HCT116 (cell line): ENCODE results near the gene SERPING1. TPM values are rescaled to one million over a fixed set of nuclear protein-coding genes. Genes with fewer than 3 reads are reported as not detected.

ENCODE experiments used
- ATAC-seq: fragments of 200-7000 bp; cut with Tn5 transposase; 2 replicates; pipeline ENCODE4 v1.9.1; 2020; ENCODE audit warnings: mild to moderate bottlenecking, moderate library complexity
- BruUV-seq: library from RNA; stranded (reverse); fragments of 400-500 nt; replicated peaks from 2 replicates; lab custom pipeline; 2021; lab: Mats Ljungman, UMichigan
- CTCF ChIA-PET: fragments of 300-600 bp; sonication (Branson Sonifier 250); formaldehyde crosslinking; loops from one replicate; lab custom pipeline; 2021; ENCODE audit warnings: antibody characterized with exemption; lab: Charles Lee
- POLR2A ChIA-PET: fragments of 300-600, 350-600 bp; sonication (Branson Sonifier 250); formaldehyde crosslinking; loops from one replicate; lab custom pipeline; 2021; ENCODE audit warnings: antibody characterized with exemption; lab: Charles Lee
- RAD21 ChIA-PET, 2 experiments: fragments of 300-600 bp; sonication (Branson Sonifier 250); formaldehyde crosslinking; loops; one replicate each; lab custom pipeline; 2023; ENCODE audit warnings: low total read pairs in 2 of 2; ENCODE audit not compliant: uncharacterized antibody in 2 of 2, unreplicated experiment in 2 of 2, low non-redundant PET in 1 of 2; lab: Charles Lee
- DNase-seq: peaks from one replicate; pipeline ENCODE4 v3.0.0-alpha.2; 2010; ENCODE audit warnings: low read depth, low spot score
- H2AFZ ChIP-seq: fragments of 200-600 bp; shearing (Covaris generic), sonication (generic); 2 replicates; pipeline ENCODE4 v1.6.1; 2017; ENCODE audit warnings: low read depth, mixed run types, mixed read lengths, antibody characterized with exemption, low read length; ENCODE audit not compliant: poor library complexity, severe bottlenecking
- H3K27ac ChIP-seq: 2 replicates; pipeline ENCODE4 v1.5.1; 2012; ENCODE audit warnings: low read depth, low read length
- H3K27me3 ChIP-seq: fragments of 200-600 bp; sonication (generic); 2 replicates; pipeline ENCODE4 v1.6.1; 2016; ENCODE audit warnings: mixed run types, low read length, mixed read lengths; ENCODE audit not compliant: insufficient read depth
- H3K36me3 ChIP-seq, 2 experiments: fragments of 200-500 bp in 1 of 2; fragments of 200-600 bp in 1 of 2; sonication (Bioruptor generic) in 1 of 2; sonication (generic) in 1 of 2; 2 replicates each; pipeline versions ENCODE4 v1.5.1 to v1.6.1; 2014 to 2016; ENCODE audit warnings: low read length in 2 of 2, inconsistent platforms in 1 of 2, mixed read lengths in 1 of 2, mixed run types in 1 of 2; ENCODE audit not compliant: insufficient read depth in 2 of 2, control insufficient read depth in 1 of 2
- H3K4me1 ChIP-seq, 2 experiments: fragments of 200-600 bp in 1 of 2; sonication (generic) in 1 of 2; 2 replicates each; pipeline versions ENCODE4 v1.5.1 to v1.6.1; 2012 to 2017; ENCODE audit warnings: low read length in 2 of 2, inconsistent platforms in 1 of 2, mild to moderate bottlenecking in 1 of 2, mixed read lengths in 1 of 2, mixed run types in 1 of 2, moderate library complexity in 1 of 2; ENCODE audit not compliant: insufficient read depth in 2 of 2, control insufficient read depth in 1 of 2
- H3K4me2 ChIP-seq: fragments of 200-600 bp; sonication (generic); 2 replicates; pipeline ENCODE4 v1.6.1; 2017; ENCODE audit warnings: mixed run types, low read length, mixed read lengths
- H3K4me3 ChIP-seq, 2 experiments: fragments of 200-600 bp in 1 of 2; sonication (generic) in 1 of 2; replicated peaks in 1 of 2; 2 replicates each; pipeline ENCODE4 v1.5.1; 2011 to 2016; ENCODE audit warnings: low read length in 2 of 2, control low read depth in 1 of 2, low read depth in 1 of 2, mild to moderate bottlenecking in 1 of 2, mixed read lengths in 1 of 2, mixed run types in 1 of 2
- H3K79me2 ChIP-seq: fragments of 200-600 bp; sonication (generic); 2 replicates; pipeline ENCODE4 v1.6.1; 2017; ENCODE audit warnings: mild to moderate bottlenecking, mixed run types, low read length, moderate library complexity, mixed read lengths; ENCODE audit not compliant: insufficient read depth
- H3K9ac ChIP-seq: fragments of 200-600 bp; sonication (generic); 2 replicates; pipeline ENCODE4 v1.6.1; 2016; ENCODE audit warnings: low read length, mixed read lengths
- H3K9me2 ChIP-seq: fragments of 200-600 bp; sonication (generic), shearing (Covaris generic); 2 replicates; pipeline ENCODE4 v1.6.1; 2017; ENCODE audit warnings: mixed run types, mild to moderate bottlenecking, moderate library complexity; ENCODE audit not compliant: insufficient read depth
- H3K9me3 ChIP-seq, 2 experiments: fragments of 200-500 bp in 1 of 2; fragments of 200-600 bp in 1 of 2; sonication (Bioruptor generic) in 1 of 2; sonication (generic) in 1 of 2; 2 replicates each; pipeline ENCODE4 v1.6.1; 2014 to 2017; ENCODE audit warnings: low read length in 2 of 2, mixed read lengths in 2 of 2, inconsistent platforms in 1 of 2, low read depth in 1 of 2, mild to moderate bottlenecking in 1 of 2, mixed run types in 1 of 2, moderate library complexity in 1 of 2; ENCODE audit not compliant: control insufficient read depth in 1 of 2, insufficient read depth in 1 of 2
- H4K20me1 ChIP-seq: fragments of 200-600 bp; sonication (generic), shearing (Covaris generic); 2 replicates; pipeline ENCODE4 v1.6.1; 2017; ENCODE audit warnings: mixed run types, mild to moderate bottlenecking, moderate library complexity; ENCODE audit not compliant: insufficient read depth
- CBX3 ChIP-seq: IDR thresholded peaks from 2 replicates; pipeline ENCODE4 v1.6.1; 2012; ENCODE audit warnings: low read depth
- CEBPB ChIP-seq: IDR thresholded peaks from 2 replicates; pipeline ENCODE4 v1.6.1; 2012; ENCODE audit warnings: low read depth
- EGR1 ChIP-seq: IDR thresholded peaks from 2 replicates; pipeline ENCODE4 v1.6.1; 2012; ENCODE audit warnings: low read depth
- ELF1 ChIP-seq: IDR thresholded peaks from 2 replicates; pipeline ENCODE4 v1.6.1; 2012; ENCODE audit warnings: low read depth, borderline replicate concordance
- EZH2 ChIP-seq: fragments of 200-600 bp; sonication (generic); IDR thresholded peaks from 2 replicates; pipeline ENCODE4 v1.6.1; 2017; ENCODE audit warnings: antibody characterized with exemption, mixed run types
- EZH2phosphoT487 ChIP-seq: fragments of 200-600 bp; IDR thresholded peaks from 2 replicates; pipeline ENCODE4 v1.6.1; 2018; ENCODE audit warnings: antibody characterized with exemption, borderline replicate concordance
- FOSL1 ChIP-seq: IDR thresholded peaks from 2 replicates; pipeline ENCODE4 v1.6.1; 2012; ENCODE audit warnings: low read depth
- JUND ChIP-seq: IDR thresholded peaks from 2 replicates; pipeline ENCODE4 v1.6.1; 2012
- POLR2A ChIP-seq: IDR thresholded peaks from 2 replicates; pipeline ENCODE4 v1.7.0; 2011; ENCODE audit warnings: borderline replicate concordance; ENCODE audit not compliant: insufficient read depth, insufficient read length; ENCODE audit errors: extremely low read depth
- POLR2AphosphoS5 ChIP-seq: IDR thresholded peaks from 2 replicates; pipeline ENCODE4 v1.6.1; 2011; ENCODE audit warnings: mild to moderate bottlenecking, low read depth, low read length, moderate library complexity
- SIN3A ChIP-seq: IDR thresholded peaks from 2 replicates; pipeline ENCODE4 v1.6.1; 2012; ENCODE audit warnings: low read depth
- YY1 ChIP-seq: IDR thresholded peaks from 2 replicates; pipeline ENCODE4 v1.6.1; 2011; ENCODE audit warnings: low read length, low read depth, moderate library complexity, mild to moderate bottlenecking; ENCODE audit not compliant: insufficient replicate concordance; ENCODE audit errors: extremely low read depth
- intact Hi-C: fragments of 100-400 bp; cut with micrococcal nuclease; formaldehyde crosslinking; loops from 2 replicates; pipeline ENCODE4 v1.10.0; 2022
- total RNA-seq: library from RNA; stranded (reverse); gene quantifications from one replicate; pipeline ENCODE4 v1.2.1, GENCODE V29; 2021; ENCODE audit not compliant: unreplicated experiment
- TF ChIP-seq, protein P1 (sequence below): IDR thresholded peaks from 2 replicates; pipeline ENCODE4 v1.6.1; 2012
- TF ChIP-seq, protein P2 (sequence below): IDR thresholded peaks from 2 replicates; pipeline ENCODE4 v1.6.1; 2011; ENCODE audit warnings: mild to moderate bottlenecking, low read length, moderate library complexity; ENCODE audit not compliant: insufficient replicate concordance; ENCODE audit errors: extremely low read depth

Gene SERPING1
- total RNA-seq, 1 experiment from 2014 or later: 3.4 TPM

GRCh38 chr11:57596266-57596885 is 1.1 kb upstream of the SERPING1 start:
- Histone ChIP-seq H3K9me2 (no peaks in the 10 kb centered on the region), H3K27ac (no peak overlapping the region), H3K4me3 (no peak overlapping the region), H3K9ac (no peak overlapping the region), H3K27me3 (no peaks in the 10 kb centered on the region), H4K20me1 (no peaks in the 10 kb centered on the region), H2AFZ (no peak overlapping the region), H3K4me2 (no peak overlapping the region), H3K4me1 (peaks cover 0 to 6% of the 10 kb centered on the region in 2 experiments; a peak in 1 of 4 replicates), H3K9me3 (no peaks in the 10 kb centered on the region), H3K36me3 (no peaks in the 10 kb centered on the region), H3K79me2 (no peaks in the 10 kb centered on the region)
- intact Hi-C loops: no loop called here
- TF ChIP-seq, protein P1, sequence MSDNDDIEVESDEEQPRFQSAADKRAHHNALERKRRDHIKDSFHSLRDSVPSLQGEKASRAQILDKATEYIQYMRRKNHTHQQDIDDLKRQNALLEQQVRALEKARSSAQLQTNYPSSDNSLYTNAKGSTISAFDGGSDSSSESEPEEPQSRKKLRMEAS: no peak
- TF ChIP-seq JUND: no peak
- TF ChIP-seq POLR2AphosphoS5: no peak
- no peak for TF ChIP-seq SIN3A
- TF ChIP-seq CEBPB: no peak
- TF ChIP-seq CBX3: no peak
- TF ChIP-seq YY1: no peak
- no peak for TF ChIP-seq EZH2
- no peak for TF ChIP-seq ELF1
- TF ChIP-seq EZH2phosphoT487: no peak
- TF ChIP-seq, protein P2, sequence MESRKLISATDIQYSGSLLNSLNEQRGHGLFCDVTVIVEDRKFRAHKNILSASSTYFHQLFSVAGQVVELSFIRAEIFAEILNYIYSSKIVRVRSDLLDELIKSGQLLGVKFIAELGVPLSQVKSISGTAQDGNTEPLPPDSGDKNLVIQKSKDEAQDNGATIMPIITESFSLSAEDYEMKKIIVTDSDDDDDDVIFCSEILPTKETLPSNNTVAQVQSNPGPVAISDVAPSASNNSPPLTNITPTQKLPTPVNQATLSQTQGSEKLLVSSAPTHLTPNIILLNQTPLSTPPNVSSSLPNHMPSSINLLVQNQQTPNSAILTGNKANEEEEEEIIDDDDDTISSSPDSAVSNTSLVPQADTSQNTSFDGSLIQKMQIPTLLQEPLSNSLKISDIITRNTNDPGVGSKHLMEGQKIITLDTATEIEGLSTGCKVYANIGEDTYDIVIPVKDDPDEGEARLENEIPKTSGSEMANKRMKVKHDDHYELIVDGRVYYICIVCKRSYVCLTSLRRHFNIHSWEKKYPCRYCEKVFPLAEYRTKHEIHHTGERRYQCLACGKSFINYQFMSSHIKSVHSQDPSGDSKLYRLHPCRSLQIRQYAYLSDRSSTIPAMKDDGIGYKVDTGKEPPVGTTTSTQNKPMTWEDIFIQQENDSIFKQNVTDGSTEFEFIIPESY: no peak
- no peak for TF ChIP-seq POLR2A
- no peak for TF ChIP-seq EGR1
- no peak for TF ChIP-seq FOSL1
- DNase-seq (no peak), ATAC-seq (no peak)
- ChIA-PET POLR2A (no interaction called here), CTCF (no interaction called here), RAD21 (no interaction called here)
- no TSS peak for BruUV-seq
